ENCODE results near the gene VSTM2B.

The VSTM2B gene

DNA sequence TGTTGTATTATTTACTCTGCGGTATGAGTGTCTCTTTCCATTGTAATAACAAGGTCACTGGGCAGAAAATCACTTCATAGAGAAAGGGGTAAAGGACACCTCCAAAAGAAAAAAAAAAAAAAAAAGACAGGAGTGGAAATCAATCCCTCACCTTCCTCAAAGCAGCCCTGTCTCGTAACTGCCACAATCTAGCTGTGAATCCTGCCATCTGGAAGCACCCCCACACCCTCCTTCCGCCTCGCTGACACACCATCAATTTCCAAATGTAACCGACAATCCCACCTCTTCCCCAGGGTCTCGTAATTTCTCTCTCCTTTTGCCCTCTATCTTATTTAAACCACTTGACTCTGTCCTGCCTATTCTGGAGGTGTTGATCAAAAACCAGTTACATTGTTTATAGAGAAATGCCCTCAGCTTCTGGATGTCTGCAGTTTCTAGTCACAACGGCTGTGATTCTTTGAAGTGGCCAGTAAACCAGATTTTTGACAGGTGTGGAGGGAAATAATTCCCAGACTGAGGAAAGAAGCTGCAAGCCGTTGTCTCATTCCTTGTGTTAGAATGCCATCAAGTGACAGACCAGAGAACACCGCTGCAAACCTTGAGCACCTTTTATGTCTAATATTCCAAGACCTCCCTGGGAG lies 71.2 kb downstream of the VSTM2B start:
- no peak for DNase-seq (ENCODE audit: low read depth)

DNA sequence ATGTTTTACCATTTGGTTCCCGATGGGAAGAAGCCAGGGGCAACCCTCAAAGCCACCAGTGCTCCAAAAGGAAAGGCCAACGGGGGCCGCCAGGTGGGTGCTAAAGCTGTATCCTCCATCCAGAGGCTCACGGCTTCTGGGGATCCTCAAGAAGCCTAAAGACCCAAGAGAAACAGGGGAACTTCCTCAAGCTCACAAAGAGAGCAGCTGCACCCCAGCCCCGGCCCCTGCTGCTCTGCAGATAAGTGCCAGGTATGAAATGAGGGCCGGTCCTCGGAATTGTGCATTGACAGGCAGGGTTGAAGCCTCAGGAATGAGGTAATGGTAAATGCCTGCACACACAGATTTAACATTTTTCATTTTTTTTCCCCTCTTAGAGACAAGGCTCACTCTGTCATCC lies 72.2 kb downstream of the VSTM2B start:
- DNase-seq (ENCODE audit: low read depth): no peak

GRCh38 chr19:29598496-29598895 lies 72.7 kb downstream of the VSTM2B start:
- DNase-seq (ENCODE audit: low read depth): no peak

- DNase-seq (ENCODE audit: low read depth): no peak
Observed at GRCh38 chr19:29603308-29603707, 77.5 kb downstream of the VSTM2B start.

DNA sequence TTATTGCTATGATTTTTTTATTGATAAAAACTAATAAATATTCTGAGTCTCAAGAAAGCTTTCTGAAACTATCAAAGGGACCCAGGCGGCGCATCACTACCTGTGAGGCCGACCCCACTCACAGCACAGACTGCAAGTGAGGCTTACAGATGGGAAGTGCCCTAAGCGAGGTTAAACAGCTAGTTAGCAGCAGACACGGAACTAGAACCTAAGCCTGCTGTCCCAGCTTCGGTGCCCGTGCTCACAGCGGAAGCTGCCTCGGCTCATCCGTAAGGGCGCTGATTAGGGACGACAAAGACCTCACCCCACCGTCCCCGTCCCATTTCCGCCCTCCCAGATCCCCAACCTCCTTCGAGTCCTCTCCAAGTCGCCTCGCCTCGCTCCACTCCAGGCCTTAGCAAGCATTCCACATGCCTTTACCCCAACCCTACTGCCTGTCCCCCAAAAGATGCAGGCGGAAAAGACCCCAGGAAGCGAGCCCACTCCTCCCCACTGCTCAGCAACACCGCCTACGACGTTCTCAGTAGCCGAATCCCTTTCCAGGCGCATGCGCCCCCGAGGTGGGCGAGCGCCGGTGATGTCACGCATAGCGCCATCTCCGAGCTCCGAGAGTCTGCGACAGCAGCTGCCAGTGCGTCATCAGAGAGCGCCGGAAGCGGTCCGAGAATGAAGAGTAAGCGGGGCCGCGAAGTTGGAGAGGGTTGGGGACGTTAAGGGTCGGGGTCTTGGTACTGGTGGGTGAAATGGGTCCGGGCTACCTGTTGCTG lies 80.0 kb downstream of the VSTM2B start, which contains the start of gene POP4:
TSS of gene POP4 (plus strand) at position 631 of the 767 bp plus-strand sequence. CDS start at position 667, 36 bp downstream.
- peak; percentile 98 for DNase-seq (ENCODE audit: low read depth)

GRCh38 chr19:29606420-29606747 lies 80.6 kb downstream of the VSTM2B start:
- no peak for DNase-seq (ENCODE audit: low read depth)

DNA sequence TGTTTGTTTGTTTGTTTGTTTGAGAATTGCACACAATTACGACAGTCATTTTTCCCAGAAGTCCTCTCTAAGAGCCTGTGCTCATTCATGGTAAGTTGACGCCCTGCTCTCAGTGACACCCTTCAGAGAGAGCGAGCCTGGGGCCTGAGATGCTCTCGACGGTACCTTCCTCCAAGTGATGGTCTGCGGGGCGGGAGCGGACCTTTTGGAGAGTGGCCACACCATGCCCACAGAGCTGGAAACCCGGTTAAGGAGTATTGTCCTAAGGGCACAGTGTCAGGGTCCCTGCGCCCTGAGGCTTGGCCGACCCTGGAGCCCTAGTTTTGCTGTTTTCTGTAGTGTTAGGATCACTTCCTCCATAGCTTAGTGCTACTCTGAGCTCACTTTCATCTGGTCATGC lies 83.8 kb downstream of the VSTM2B start:
- DNase-seq (ENCODE audit: low read depth): no peak

GRCh38 chr19:29610213-29610573 lies 84.4 kb downstream of the VSTM2B start:
- no peak for DNase-seq (ENCODE audit: low read depth)

- DNase-seq (ENCODE audit: low read depth): peak; percentile 74
Observed at GRCh38 chr19:29610574-29611271, 84.9 kb downstream of the VSTM2B start.

DNA sequence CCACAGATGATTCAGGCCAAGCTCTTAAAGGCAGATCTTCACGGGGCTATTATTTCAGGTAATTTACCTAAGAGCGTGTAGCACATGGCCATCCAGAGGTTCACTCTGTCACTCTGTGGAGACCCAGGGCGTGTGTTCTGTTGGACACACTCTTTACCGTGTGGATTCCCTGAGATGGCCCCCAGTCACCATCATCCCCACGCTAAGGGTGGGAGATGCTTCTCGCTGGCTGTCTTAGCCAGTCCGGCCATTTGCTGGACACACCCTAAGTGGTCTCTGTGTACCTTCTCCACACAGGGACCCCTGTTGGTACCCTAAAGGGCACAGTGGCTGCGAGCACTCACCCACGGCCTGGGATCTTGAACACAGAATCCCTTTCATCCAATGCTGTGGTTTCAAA lies 86.3 kb downstream of the VSTM2B start:
- no peak for DNase-seq (ENCODE audit: low read depth)

- DNase-seq (ENCODE audit: low read depth): no peak
Observed at GRCh38 chr19:29612801-29613595, 87.2 kb downstream of the VSTM2B start.

DNA sequence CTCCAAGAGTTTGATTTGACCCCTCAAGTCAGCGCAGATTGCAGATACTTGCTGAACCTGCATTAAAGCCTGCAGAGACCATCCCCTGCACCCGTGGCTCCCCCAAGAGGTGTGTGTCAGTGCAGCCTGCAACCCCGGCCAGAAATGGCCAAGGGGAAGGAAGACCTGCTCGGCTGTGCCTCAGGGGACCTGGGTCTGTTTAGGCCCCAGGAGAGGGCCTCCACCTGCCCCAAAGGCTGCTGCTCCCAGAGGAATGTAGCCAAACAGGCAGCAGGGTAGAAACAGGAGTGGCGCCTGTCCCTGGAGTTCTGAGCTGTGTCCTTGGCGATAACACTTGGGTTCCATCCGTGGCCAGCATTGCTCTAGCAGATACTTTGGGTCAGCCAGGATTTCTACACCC lies 88.3 kb downstream of the VSTM2B start:
- no peak for DNase-seq (ENCODE audit: low read depth)

All from stimulated activated CD8-positive, alpha-beta memory T cell treated with anti-CD3 and anti-CD28 coated beads, Interleukin-4, amount 100 ng/mL, for 24 hours (primary cell).